H54 (cell line): ENCODE results near the gene ACAA1.

Experiments
- DNase-seq: peaks from one replicate; pipeline ENCODE4 v3.0.0; 2011; ENCODE audit warnings: low spot score, mixed read lengths; ENCODE audit not compliant: insufficient read length
- FAIRE-seq: peaks from 3 replicates; lab custom pipeline; 2011; peaks lifted over from hg19 to GRCh38; lab: Jason Lieb, UNC
- POLR2A ChIP-seq: IDR thresholded peaks from 2 replicates; pipeline ENCODE4 v1.6.1; 2011; ENCODE audit warnings: low read depth, mild to moderate bottlenecking, low read length

The ACAA1 gene

GRCh38 chr3:38149708-38150107 is 12.8 kb upstream of the ACAA1 start:
- FAIRE-seq = no peak
- TF ChIP-seq POLR2A = no peak
- DNase-seq = no peak

DNA sequence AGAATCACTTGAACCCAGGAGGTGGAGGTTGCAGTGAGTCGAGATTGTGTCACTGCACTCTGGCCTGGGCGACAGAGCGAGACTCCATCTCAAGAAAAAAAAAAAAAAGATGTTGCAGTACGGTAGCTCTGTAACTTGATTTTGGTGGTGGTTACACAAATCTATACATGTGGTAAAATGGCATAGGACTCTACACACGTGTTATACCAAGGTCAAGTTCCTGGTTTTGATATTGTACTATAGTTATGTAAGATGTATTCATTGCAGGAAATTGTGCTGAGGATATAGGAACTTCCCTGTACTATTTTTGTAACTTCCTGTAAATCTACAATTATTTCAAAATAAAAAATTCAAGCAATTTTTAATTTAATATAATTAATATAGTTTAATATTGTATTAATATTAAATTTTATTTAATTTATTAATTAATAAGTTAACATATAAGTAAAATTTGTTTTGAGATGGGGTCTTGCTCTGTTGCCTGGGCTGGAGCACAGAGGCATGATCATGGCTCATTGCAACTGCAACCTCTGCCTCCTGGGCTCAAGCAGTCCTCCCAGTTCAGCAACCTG is 11.5 kb upstream of the ACAA1 start:
- TF ChIP-seq POLR2A = no peak
- FAIRE-seq (no peak), DNase-seq (no peak)

DNA sequence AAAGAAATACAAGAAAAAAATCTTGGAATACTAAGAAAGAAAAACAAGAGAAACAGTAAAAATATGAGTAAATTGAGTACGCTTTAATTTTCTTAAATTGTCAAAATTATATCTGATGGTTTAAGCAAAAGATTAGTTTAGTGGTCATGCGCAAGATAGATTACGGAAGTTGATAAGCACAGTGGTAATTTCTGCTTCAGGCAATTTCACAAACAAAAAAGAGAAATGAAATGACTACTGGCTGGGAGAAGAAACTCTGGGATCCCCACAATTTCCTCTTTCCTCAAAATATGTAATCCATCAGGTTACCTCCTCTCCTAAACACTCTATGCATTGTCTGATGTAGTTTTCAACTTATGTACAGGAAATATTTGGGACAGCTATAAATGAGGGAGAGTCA is 10.5 kb upstream of the ACAA1 start:
- TF ChIP-seq POLR2A = no peak
- no peak for DNase-seq
- FAIRE-seq = no peak

DNA sequence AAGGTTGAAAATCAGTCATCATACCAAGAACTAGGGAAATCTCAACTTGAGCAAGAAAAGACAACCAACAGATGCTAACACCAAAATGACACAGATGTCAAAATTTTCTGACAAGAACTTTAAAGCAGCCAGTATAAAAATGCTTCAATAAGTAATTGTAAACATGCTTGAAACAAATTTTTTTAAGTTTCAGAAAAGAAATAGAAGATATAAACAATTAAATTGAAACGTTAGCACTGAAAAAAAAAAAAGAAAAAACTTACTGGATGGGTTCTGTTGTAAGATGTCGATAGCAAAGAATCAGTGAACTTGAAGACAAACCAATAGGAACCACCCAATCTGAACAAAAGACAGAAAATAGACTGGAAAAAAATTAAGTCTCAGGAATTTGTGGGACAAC is 9.6 kb upstream of the ACAA1 start:
- FAIRE-seq = no peak
- TF ChIP-seq POLR2A = no peak

GRCh38 chr3:38143511-38143910 is 6.6 kb upstream of the ACAA1 start:
- FAIRE-seq = no peak
- TF ChIP-seq POLR2A = no peak
- DNase-seq = no peak

More for the DNA sequence above, 9.6 kb upstream of the ACAA1 start:
- DNase-seq = no peak

DNA sequence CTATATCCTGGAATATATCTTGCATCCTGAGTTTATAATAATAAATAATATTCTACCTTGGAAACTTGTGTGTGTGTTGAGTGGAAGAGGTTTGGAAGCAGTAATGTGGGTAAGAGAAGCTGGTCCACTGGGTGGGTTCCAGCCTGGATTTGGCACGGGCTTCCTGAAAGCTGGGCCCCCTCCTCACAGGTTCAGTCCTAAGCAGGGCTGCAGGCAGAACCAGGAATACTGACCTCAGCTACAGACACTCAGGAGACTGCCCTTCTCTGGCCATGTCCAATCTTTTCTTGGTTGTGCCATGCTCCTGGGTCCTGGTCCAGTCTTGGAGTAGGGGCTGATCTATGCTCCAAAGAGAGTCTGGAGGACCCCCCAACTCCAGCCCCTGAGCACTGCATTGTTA is 6.0 kb upstream of the ACAA1 start:
- FAIRE-seq (no peak), DNase-seq (no peak)
- no peak for TF ChIP-seq POLR2A

DNA sequence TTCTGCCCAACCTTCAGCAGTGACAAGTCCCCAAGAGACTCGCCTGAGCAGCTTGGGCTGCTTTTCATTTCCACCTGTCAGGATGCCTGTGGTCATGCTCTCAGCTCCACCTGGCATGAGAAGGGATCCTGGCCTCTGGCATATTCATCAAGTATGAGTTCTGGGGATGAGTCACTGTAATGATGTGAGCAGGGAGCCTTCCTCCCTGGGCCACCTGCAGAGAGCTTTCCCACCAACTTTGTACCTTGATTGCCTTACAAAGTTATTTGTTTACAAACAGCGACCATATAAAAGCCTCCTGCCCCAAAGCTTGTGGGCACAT is 5.0 kb upstream of the ACAA1 start:
- DNase-seq (peak; percentile 34), FAIRE-seq (no peak)
- no peak for TF ChIP-seq POLR2A

- TF ChIP-seq POLR2A = no peak
- DNase-seq = no peak
- FAIRE-seq = no peak
These were observed 4.4 kb upstream of the ACAA1 start for GRCh38 chr3:38141173-38141951.

GRCh38 chr3:38140326-38141172 is 3.6 kb upstream of the ACAA1 start:
- FAIRE-seq = no peak
- DNase-seq = no peak
- no peak for TF ChIP-seq POLR2A

GRCh38 chr3:38139652-38140051 is 2.7 kb upstream of the ACAA1 start:
- no peak for DNase-seq
- TF ChIP-seq POLR2A = no peak
- FAIRE-seq = no peak

- FAIRE-seq (no peak), DNase-seq (no peak)
- TF ChIP-seq POLR2A = no peak
These were observed 2.3 kb upstream of the ACAA1 start for GRCh38 chr3:38139191-38139590.

DNA sequence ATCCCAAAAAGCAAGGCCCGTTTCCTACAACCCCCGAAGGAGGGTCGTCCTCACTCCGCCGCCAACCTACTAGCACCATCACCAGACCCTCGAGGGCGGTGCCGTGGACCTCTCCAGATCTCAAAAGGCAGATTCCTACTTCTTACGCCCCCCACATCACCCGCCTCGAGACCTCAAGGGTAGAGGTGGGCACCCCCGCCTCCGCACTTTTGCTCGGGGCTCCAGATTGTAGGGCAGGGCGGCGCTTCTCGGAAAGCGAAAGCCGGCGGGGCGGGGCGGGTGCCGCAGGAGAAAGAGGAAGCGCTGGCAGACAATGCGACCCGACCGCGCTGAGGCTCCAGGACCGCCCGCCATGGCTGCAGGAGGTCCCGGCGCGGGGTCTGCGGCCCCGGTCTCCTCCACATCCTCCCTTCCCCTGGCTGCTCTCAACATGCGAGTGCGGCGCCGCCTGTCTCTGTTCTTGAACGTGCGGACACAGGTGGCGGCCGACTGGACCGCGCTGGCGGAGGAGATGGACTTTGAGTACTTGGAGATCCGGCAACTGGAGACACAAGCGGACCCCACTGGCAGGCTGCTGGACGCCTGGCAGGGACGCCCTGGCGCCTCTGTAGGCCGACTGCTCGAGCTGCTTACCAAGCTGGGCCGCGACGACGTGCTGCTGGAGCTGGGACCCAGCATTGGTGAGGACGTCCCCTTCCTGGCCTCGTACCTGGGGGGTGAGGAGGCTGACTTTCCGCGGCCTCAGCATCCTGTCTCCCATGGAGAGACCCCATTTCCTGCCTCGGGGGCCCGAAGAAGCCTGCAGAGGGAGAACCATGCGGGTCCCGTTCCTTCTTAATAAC is 1.6 kb upstream of the ACAA1 start, which contains the start of gene MYD88:
TSS of gene MYD88 (plus strand) at position 313 of the 842 bp plus-strand sequence. CDS start at position 353, 40 bp downstream.
- FAIRE-seq (no peak), DNase-seq (no peak)
- TF ChIP-seq POLR2A = peak; percentile 77

- DNase-seq = no peak
- TF ChIP-seq POLR2A = no peak
- FAIRE-seq = no peak
These were observed 855 bp upstream of the ACAA1 start for GRCh38 chr3:38137615-38138348.
